Type B pancreatic cell (in vitro differentiated cells): Measurements from ENCODE around the gene CYBB. TPM values are rescaled to one million over a fixed set of nuclear protein-coding genes. Genes with fewer than 3 reads are reported as not detected.

Source experiments
- DNase-seq: peaks from one replicate; pipeline ENCODE4 v3.0.0; 2021; ENCODE audit warnings: mixed read lengths; ENCODE audit not compliant: unreplicated experiment; ENCODE audit errors: extremely low spot score
- H3K27ac Mint-ChIP-seq: 2 replicates; pipeline ENCODE4 v1.8.0; 2021; ENCODE audit warnings: mild to moderate bottlenecking, mixed read lengths
- H3K27me3 Mint-ChIP-seq: 2 replicates; pipeline ENCODE4 v1.8.0; 2021; ENCODE audit warnings: mixed read lengths
- H3K36me3 Mint-ChIP-seq: 2 replicates; pipeline ENCODE4 v1.8.0; 2021; ENCODE audit warnings: mixed read lengths
- H3K4me1 Mint-ChIP-seq: one replicate; pipeline ENCODE4 v1.8.0; 2021; ENCODE audit warnings: mixed read lengths; ENCODE audit not compliant: unreplicated experiment
- H3K4me3 Mint-ChIP-seq: 2 replicates; pipeline ENCODE4 v1.8.0; 2021; ENCODE audit warnings: mild to moderate bottlenecking, mixed read lengths
- H3K9me3 Mint-ChIP-seq: 2 replicates; pipeline ENCODE4 v1.8.0; 2021; ENCODE audit warnings: mixed read lengths
- CTCF ChIP-seq: fragments of 200-600 bp; sonication (generic); conservative IDR thresholded peaks from 2 replicates; pipeline ENCODE4 v1.5.0; 2021; ENCODE audit warnings: antibody characterized with exemption, mild to moderate bottlenecking
- total RNA-seq: library from RNA; stranded (reverse); gene quantifications from 2 replicates; pipeline ENCODE4 v1.2.1, GENCODE V29; 2021; ENCODE audit warnings: low replicate concordance

CYBB gene
- total RNA-seq, 1 donor from 2014 or later: 0.17 TPM

DNA sequence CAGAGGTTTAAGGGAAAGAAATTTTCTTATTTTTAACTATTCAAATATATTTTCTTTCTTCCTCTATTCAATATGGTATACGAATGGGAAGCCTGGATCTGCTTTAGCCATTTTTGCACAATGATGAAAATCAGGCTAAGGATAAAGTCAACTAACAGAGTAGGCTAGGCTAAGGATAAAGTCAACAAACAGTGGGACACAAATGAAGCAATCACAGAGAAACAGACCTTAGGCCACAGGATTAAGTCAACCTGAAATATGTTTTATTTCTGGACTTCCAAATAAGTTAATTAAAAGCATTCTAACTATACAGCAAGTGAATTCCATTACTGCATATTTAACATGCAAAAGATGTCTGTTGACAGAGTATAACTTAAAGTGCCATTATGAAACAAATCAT is 50.5 kb downstream of the CYBB start:
- Mint-ChIP-seq H3K27ac (no peak overlapping the region), H3K4me3 (no peak overlapping the region), H3K36me3 (no peaks in the 10 kb centered on the region), H3K9me3 (no peaks in the 10 kb centered on the region), H3K27me3 (no peaks in the 10 kb centered on the region), H3K4me1 (no peaks in the 10 kb centered on the region)
- no peak for DNase-seq
- no peak for TF ChIP-seq CTCF

- Mint-ChIP-seq H3K36me3 (no peaks in the 10 kb centered on the region), H3K9me3 (no peaks in the 10 kb centered on the region), H3K4me1 (no peaks in the 10 kb centered on the region), H3K27ac (no peak overlapping the region), H3K27me3 (no peaks in the 10 kb centered on the region), H3K4me3 (no peak overlapping the region)
- no peak for TF ChIP-seq CTCF
- DNase-seq: no peak
Observed at GRCh38 chrX:37834937-37835336, 55.1 kb downstream of the CYBB start.

DNA sequence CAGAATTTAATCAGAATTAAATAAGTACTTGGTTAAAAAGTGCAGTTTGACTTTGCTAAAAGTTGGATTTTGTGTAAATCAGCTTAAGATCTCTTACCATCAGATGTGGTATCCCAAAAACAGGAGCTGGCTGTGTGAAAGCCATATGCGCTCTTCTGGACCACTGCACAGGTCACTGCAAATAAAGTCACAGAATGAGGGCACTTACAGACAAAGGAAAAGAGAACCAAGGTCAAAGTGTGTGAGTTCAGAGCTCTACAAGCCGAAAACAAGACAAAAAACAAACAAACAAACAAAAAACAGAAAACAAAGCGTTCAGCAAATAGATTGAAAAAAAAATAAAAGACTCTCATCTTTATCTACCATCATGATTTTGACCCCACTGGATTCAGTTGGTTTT is 61.1 kb downstream of the CYBB start:
- Mint-ChIP-seq H3K4me3 (no peak overlapping the region), H3K9me3 (no peaks in the 10 kb centered on the region), H3K36me3 (peaks cover 4% of the 10 kb centered on the region), H3K27ac (no peak overlapping the region), H3K27me3 (no peaks in the 10 kb centered on the region), H3K4me1 (no peaks in the 10 kb centered on the region)
- TF ChIP-seq CTCF: no peak
- no peak for DNase-seq

GRCh38 chrX:37844622-37845021 is 64.8 kb downstream of the CYBB start:
- no peak for DNase-seq
- Mint-ChIP-seq H3K36me3 (peaks cover 4% of the 10 kb centered on the region), H3K27ac (no peak overlapping the region), H3K27me3 (no peaks in the 10 kb centered on the region), H3K4me3 (no peak overlapping the region), H3K9me3 (peaks cover 1% of the 10 kb centered on the region), H3K4me1 (no peaks in the 10 kb centered on the region)
- TF ChIP-seq CTCF: no peak

DNA sequence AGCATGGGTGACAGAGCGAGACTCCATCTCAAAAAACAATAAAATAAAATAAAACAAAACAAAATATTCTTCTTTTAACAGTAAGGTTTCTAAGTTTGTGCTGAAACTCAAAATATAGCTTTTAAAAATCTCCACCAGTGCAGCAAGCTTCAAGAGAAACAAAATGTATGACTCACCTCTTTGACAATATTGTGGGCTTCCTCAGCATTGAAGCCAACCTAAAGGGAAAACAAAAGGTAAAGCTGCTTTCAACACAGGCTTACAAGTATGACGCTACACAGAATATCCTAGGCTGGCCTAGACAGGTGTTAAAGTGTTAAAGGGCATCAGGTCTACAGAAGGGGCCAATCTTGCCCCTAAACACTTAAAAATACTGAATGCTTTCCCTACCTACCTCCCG is 66.3 kb downstream of the CYBB start:
- TF ChIP-seq CTCF: no peak
- no peak overlapping the region for H3K27ac Mint-ChIP-seq
- peaks cover under 1% of the 10 kb centered on the region for H3K36me3 Mint-ChIP-seq
- no peaks in the 10 kb centered on the region for H3K27me3 Mint-ChIP-seq
- H3K9me3 Mint-ChIP-seq: peaks cover 4% of the 10 kb centered on the region
- H3K4me3 Mint-ChIP-seq: peak overlapping the region; percentile 81
- H3K4me1 Mint-ChIP-seq: no peaks in the 10 kb centered on the region
- no peak for DNase-seq

GRCh38 chrX:37846558-37846933 is 66.7 kb downstream of the CYBB start:
- TF ChIP-seq CTCF: no peak
- Mint-ChIP-seq H3K36me3 (no peaks in the 10 kb centered on the region), H3K9me3 (peaks cover 4% of the 10 kb centered on the region), H3K4me1 (no peaks in the 10 kb centered on the region), H3K4me3 (peak overlapping the region; percentile 81), H3K27me3 (no peaks in the 10 kb centered on the region), H3K27ac (no peak overlapping the region)
- DNase-seq: no peak
